Measurements from ENCODE around the gene LCOR.

GRCh38 chr10:96842896-96843723, 11.0 kb downstream of the LCOR start:
- TF ChIP-seq CTCF (IDR thresholded peaks at IDR 0.05) (no peak), EP300 (IDR thresholded peaks at IDR 0.05; ENCODE audit: low read depth) (no peak), POLR2AphosphoS5 (IDR thresholded peaks at IDR 0.05) (no peak)
